ENCODE results near the gene ITIH1.

Gene ITIH1

GRCh38 chr3:52838561-52839267, 61.3 kb downstream of the ITIH1 start:
- H3K27me3 ChIP-seq (replicated peaks; ENCODE audit: insufficient read depth, low read length): no peaks in the 10 kb centered on the region
- no peaks in the 10 kb centered on the region for H3K79me2 ChIP-seq (ENCODE audit: low read length)
- H3F3A ChIP-seq (ENCODE audit: insufficient read depth, low read length): no peaks in the 10 kb centered on the region
- no peak overlapping the region for H3K9ac ChIP-seq (ENCODE audit: low read length)
- no peak overlapping the region for H3K4me3 ChIP-seq (ENCODE audit: low read length)
- no peak overlapping the region for H2AFZ ChIP-seq (ENCODE audit: low read length)
- no peaks in the 10 kb centered on the region for H4K20me1 ChIP-seq (ENCODE audit: insufficient read depth, low read length)
- no peak overlapping the region for H3K27ac ChIP-seq (ENCODE audit: low read length)
- TF ChIP-seq, protein P1, sequence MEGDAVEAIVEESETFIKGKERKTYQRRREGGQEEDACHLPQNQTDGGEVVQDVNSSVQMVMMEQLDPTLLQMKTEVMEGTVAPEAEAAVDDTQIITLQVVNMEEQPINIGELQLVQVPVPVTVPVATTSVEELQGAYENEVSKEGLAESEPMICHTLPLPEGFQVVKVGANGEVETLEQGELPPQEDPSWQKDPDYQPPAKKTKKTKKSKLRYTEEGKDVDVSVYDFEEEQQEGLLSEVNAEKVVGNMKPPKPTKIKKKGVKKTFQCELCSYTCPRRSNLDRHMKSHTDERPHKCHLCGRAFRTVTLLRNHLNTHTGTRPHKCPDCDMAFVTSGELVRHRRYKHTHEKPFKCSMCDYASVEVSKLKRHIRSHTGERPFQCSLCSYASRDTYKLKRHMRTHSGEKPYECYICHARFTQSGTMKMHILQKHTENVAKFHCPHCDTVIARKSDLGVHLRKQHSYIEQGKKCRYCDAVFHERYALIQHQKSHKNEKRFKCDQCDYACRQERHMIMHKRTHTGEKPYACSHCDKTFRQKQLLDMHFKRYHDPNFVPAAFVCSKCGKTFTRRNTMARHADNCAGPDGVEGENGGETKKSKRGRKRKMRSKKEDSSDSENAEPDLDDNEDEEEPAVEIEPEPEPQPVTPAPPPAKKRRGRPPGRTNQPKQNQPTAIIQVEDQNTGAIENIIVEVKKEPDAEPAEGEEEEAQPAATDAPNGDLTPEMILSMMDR (IDR thresholded peaks at IDR 0.05; ENCODE audit: low read length): no peak
- TF ChIP-seq EZH2phosphoT487 (IDR thresholded peaks at IDR 0.05; ENCODE audit: low read length) (no peak), EZH2 (optimal IDR thresholded peaks at IDR 0.05; ENCODE audit: low read depth, low read length) (no peak)
- no peaks in the 10 kb centered on the region for H3K4me1 ChIP-seq (ENCODE audit: low read length)
- no peaks in the 10 kb centered on the region for H3K36me3 ChIP-seq (replicated peaks; ENCODE audit: insufficient read depth, low read length)
- H3K9me2 ChIP-seq (replicated peaks; ENCODE audit: insufficient read depth, low read length): no peaks in the 10 kb centered on the region
- no peak overlapping the region for H3K4me2 ChIP-seq (ENCODE audit: low read depth, low read length)
- H3K9me3 ChIP-seq (replicated peaks; ENCODE audit: insufficient read depth, low read length): no peaks in the 10 kb centered on the region
- no peak for DNase-seq

DNA sequence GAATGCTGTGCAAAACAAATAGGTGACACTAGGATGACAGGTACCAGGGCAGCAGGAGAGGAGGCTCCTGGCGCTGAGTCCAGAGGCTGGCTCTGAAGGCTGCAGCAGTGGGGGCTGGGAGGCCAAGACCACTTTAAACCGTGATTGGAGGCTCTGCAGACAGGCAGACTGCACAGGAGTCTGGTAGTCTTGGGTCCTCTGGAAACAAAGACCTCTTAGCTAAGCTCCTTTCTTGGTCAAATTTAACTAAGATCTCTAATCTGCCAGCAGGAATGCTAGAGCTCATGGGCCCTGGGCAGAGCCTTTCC, 61.8 kb downstream of the ITIH1 start:
- H3K9me3 ChIP-seq (replicated peaks; ENCODE audit: insufficient read depth, low read length): no peaks in the 10 kb centered on the region
- no peak overlapping the region for H3K27ac ChIP-seq (ENCODE audit: low read length)
- H3K9me2 ChIP-seq (replicated peaks; ENCODE audit: insufficient read depth, low read length): no peaks in the 10 kb centered on the region
- no peak for DNase-seq
- H3K36me3 ChIP-seq (replicated peaks; ENCODE audit: insufficient read depth, low read length): no peaks in the 10 kb centered on the region
- H3F3A ChIP-seq (ENCODE audit: insufficient read depth, low read length): no peaks in the 10 kb centered on the region
- H3K27me3 ChIP-seq (replicated peaks; ENCODE audit: insufficient read depth, low read length): no peaks in the 10 kb centered on the region
- H2AFZ ChIP-seq (ENCODE audit: low read length): no peak overlapping the region
- H3K4me1 ChIP-seq (ENCODE audit: low read length): no peaks in the 10 kb centered on the region
- no peak overlapping the region for H3K4me2 ChIP-seq (ENCODE audit: low read depth, low read length)
- no peaks in the 10 kb centered on the region for H3K79me2 ChIP-seq (ENCODE audit: low read length)
- no peaks in the 10 kb centered on the region for H4K20me1 ChIP-seq (ENCODE audit: insufficient read depth, low read length)
- H3K9ac ChIP-seq (ENCODE audit: low read length): no peak overlapping the region
- TF ChIP-seq, protein P1 (IDR thresholded peaks at IDR 0.05; ENCODE audit: low read length): no peak
- H3K4me3 ChIP-seq (ENCODE audit: low read length): no peak overlapping the region

DNA sequence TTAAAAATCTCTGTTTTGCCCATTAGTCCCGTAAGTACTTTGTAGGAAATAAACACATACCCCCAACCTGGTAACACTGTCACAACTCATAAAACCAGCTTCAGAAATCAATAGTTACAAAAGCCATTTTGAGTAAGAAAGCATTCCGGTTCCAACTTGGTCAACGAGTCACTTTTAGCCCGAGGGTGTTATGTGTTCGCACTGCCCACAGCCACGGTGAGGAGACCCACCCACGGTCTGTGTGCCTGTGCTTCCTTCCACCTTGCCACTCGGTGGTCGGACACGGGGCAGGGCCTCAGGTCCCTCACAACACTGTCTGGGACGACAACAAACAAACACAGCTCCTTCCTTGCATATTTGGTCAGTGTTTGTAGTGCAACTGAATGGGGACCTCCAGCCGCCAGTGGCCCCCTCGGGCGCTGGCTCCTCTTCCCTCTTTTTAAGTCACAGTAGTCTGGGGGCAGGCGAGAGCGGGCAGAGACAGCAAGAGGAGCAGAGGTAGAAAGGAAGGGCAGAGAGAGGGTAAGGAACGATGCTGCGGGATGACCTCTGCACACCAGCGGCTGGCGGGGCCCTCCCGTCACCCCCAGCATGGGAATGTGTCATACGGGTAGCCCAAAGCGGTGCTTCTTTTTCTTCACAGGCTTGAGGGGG, 62.6 kb downstream of the ITIH1 start:
- no peak overlapping the region for H3K4me3 ChIP-seq (ENCODE audit: low read length)
- no peak overlapping the region for H3K27ac ChIP-seq (ENCODE audit: low read length)
- H4K20me1 ChIP-seq (ENCODE audit: insufficient read depth, low read length): no peaks in the 10 kb centered on the region
- H3K4me2 ChIP-seq (ENCODE audit: low read depth, low read length): no peak overlapping the region
- H3K9me3 ChIP-seq (replicated peaks; ENCODE audit: insufficient read depth, low read length): no peaks in the 10 kb centered on the region
- no peak overlapping the region for H2AFZ ChIP-seq (ENCODE audit: low read length)
- H3F3A ChIP-seq (ENCODE audit: insufficient read depth, low read length): no peaks in the 10 kb centered on the region
- H3K4me1 ChIP-seq (ENCODE audit: low read length): no peaks in the 10 kb centered on the region
- DNase-seq: no peak
- TF ChIP-seq EZH2phosphoT487 (IDR thresholded peaks at IDR 0.05; ENCODE audit: low read length): no peak
- TF ChIP-seq EZH2 (optimal IDR thresholded peaks at IDR 0.05; ENCODE audit: low read depth, low read length): no peak
- TF ChIP-seq, protein P1 (IDR thresholded peaks at IDR 0.05; ENCODE audit: low read length): no peak
- no peaks in the 10 kb centered on the region for H3K79me2 ChIP-seq (ENCODE audit: low read length)
- H3K36me3 ChIP-seq (replicated peaks; ENCODE audit: insufficient read depth, low read length): no peaks in the 10 kb centered on the region
- H3K9me2 ChIP-seq (replicated peaks; ENCODE audit: insufficient read depth, low read length): no peaks in the 10 kb centered on the region
- H3K9ac ChIP-seq (ENCODE audit: low read length): no peak overlapping the region
- no peaks in the 10 kb centered on the region for H3K27me3 ChIP-seq (replicated peaks; ENCODE audit: insufficient read depth, low read length)

Data from MM.1S (cell line).